ENCODE measurements around the gene TP53INP2. TPM values are rescaled to one million over a fixed set of nuclear protein-coding genes. Genes with fewer than 3 reads are reported as not detected.

Gene TP53INP2
- total and polyA plus RNA-seq, 2 of the 13 experiments (the other 11 are each of a cell fraction or from before 2014, with no cell fraction given) = 5.2 to 18.8 TPM

- TF ChIP-seq ZFX (CRISPR knock-in tag; IDR thresholded peaks at IDR 0.05; ENCODE audit: low read depth) (0 out of 2 replicates have a peak, but pooled peaks have one; percentile 37), SP2 (CRISPR knock-in tag; IDR thresholded peaks at IDR 0.05) (no peak), HOMEZ (CRISPR knock-in tag; IDR thresholded peaks at IDR 0.05; ENCODE audit: low read depth) (no peak), RERE (CRISPR knock-in tag; IDR thresholded peaks at IDR 0.05; ENCODE audit: low read depth) (no peak), NAIF1 (CRISPR knock-in tag; IDR thresholded peaks at IDR 0.05; ENCODE audit: borderline replicate concordance) (no peak), ZNF556 (CRISPR knock-in tag; IDR thresholded peaks at IDR 0.05; ENCODE audit: borderline replicate concordance) (peak; percentile 36; the same call in 1 of the 2 replicates), TCF12 (IDR thresholded peaks at IDR 0.05) (no peak), TCF12 (CRISPR knock-in tag; IDR thresholded peaks at IDR 0.05) (no peak), RXRB (CRISPR knock-in tag; IDR thresholded peaks at IDR 0.05; ENCODE audit: borderline replicate concordance) (no peak), RARG (CRISPR knock-in tag; IDR thresholded peaks at IDR 0.05; ENCODE audit: low read depth) (no peak), SCMH1 (CRISPR knock-in tag; IDR thresholded peaks at IDR 0.05; ENCODE audit: borderline replicate concordance) (no peak), RAD51 (IDR thresholded peaks at IDR 0.05; ENCODE audit: borderline replicate concordance) (no peak), POGK (CRISPR knock-in tag; conservative IDR thresholded peaks at IDR 0.05) (no peak), POLR2AphosphoS5 (IDR thresholded peaks at IDR 0.05; ENCODE audit: low read depth, low read length) (no peak; the same call in 1 of the 2 replicates), RELA (CRISPR knock-in tag; IDR thresholded peaks at IDR 0.05) (no peak), ZSCAN29 (CRISPR knock-in tag; conservative IDR thresholded peaks at IDR 0.05) (peak; percentile 79; the same call in 1 of the 2 replicates), FUBP1 (CRISPR knock-in tag; IDR thresholded peaks at IDR 0.05; ENCODE audit: borderline replicate concordance) (peak; percentile 92; the same call in 1 of the 2 replicates), ZNF326 (CRISPR knock-in tag; IDR thresholded peaks at IDR 0.05; ENCODE audit: borderline replicate concordance) (no peak), KDM5B (CRISPR knock-in tag; IDR thresholded peaks at IDR 0.05; ENCODE audit: borderline replicate concordance) (no peak)
Observed at GRCh38 chr20:34713194-34713943, 9.2 kb downstream of the TP53INP2 start (continued).
